Erythroblast (primary cell): ENCODE results near the gene NME8.

Experiments used
- GATA1 ChIP-seq: IDR thresholded peaks from 2 replicates; pipeline ENCODE4 v1.6.1; 2011; ENCODE audit warnings: low read depth, mild to moderate bottlenecking, control low read depth, low read length, moderate library complexity
- POLR2A ChIP-seq: IDR thresholded peaks from 2 replicates; pipeline ENCODE4 v1.6.1; 2011; ENCODE audit warnings: mild to moderate bottlenecking, low read length

GRCh38 chr7:37831244-37831643, 17.2 kb upstream of the NME8 start:
- TF ChIP-seq POLR2A (no peak), GATA1 (no peak)
